GM21786 (cell line): ENCODE measurements around the gene AGAP1.

Source experiments
- ATAC-seq: cut with Tn5 transposase; IDR thresholded peaks from one replicate; pipeline ENCODE4 v1.9.1; 2021; ENCODE audit not compliant: unreplicated experiment

Gene AGAP1

GRCh38 chr2:235677937-235678336 lies 184.1 kb downstream of the AGAP1 start:
- ATAC-seq, result no peak

- no peak for ATAC-seq
Measured at GRCh38 chr2:235678712-235679111, 184.9 kb downstream of the AGAP1 start.

GRCh38 chr2:235679471-235679870 lies 185.6 kb downstream of the AGAP1 start:
- ATAC-seq, result no peak

- ATAC-seq, result no peak
Measured at GRCh38 chr2:235685024-235685721, 191.3 kb downstream of the AGAP1 start.

- no peak for ATAC-seq
Measured at GRCh38 chr2:235688511-235689426, 194.9 kb downstream of the AGAP1 start.

- no peak for ATAC-seq
Measured at GRCh38 chr2:235689427-235689853, 195.6 kb downstream of the AGAP1 start.

GRCh38 chr2:235690082-235690808 lies 196.4 kb downstream of the AGAP1 start:
- ATAC-seq, result no peak

GRCh38 chr2:235690809-235691450 lies 197.1 kb downstream of the AGAP1 start:
- no peak for ATAC-seq

GRCh38 chr2:235692076-235692475 lies 198.2 kb downstream of the AGAP1 start:
- ATAC-seq, result no peak

- ATAC-seq, result no peak
Measured at GRCh38 chr2:235692671-235693171, 198.9 kb downstream of the AGAP1 start.

- ATAC-seq, result no peak
Measured at GRCh38 chr2:235693279-235693678, 199.4 kb downstream of the AGAP1 start.

- no peak for ATAC-seq
Measured at GRCh38 chr2:235694721-235695601, 201.1 kb downstream of the AGAP1 start.

- ATAC-seq, result no peak
Measured at GRCh38 chr2:235695602-235695895, 201.7 kb downstream of the AGAP1 start.

GRCh38 chr2:235697041-235697440 lies 203.2 kb downstream of the AGAP1 start:
- no peak for ATAC-seq

GRCh38 chr2:235698028-235698427 lies 204.2 kb downstream of the AGAP1 start:
- ATAC-seq, result no peak

- no peak for ATAC-seq
Measured at GRCh38 chr2:235698491-235698890, 204.6 kb downstream of the AGAP1 start.

- ATAC-seq, result no peak
Measured at GRCh38 chr2:235699576-235699975, 205.7 kb downstream of the AGAP1 start.

- no peak for ATAC-seq
Measured at GRCh38 chr2:235701206-235701981, 207.6 kb downstream of the AGAP1 start.

GRCh38 chr2:235702186-235702585 lies 208.3 kb downstream of the AGAP1 start:
- ATAC-seq, result no peak
